IPS DF 19.7 (cell line): ENCODE measurements around the gene COL5A1.

Source experiments
- DNase-seq: peaks from one replicate; pipeline ENCODE4 v3.0.0-alpha.2; 2013; ENCODE audit warnings: low read depth, low spot score

COL5A1 gene

DNA sequence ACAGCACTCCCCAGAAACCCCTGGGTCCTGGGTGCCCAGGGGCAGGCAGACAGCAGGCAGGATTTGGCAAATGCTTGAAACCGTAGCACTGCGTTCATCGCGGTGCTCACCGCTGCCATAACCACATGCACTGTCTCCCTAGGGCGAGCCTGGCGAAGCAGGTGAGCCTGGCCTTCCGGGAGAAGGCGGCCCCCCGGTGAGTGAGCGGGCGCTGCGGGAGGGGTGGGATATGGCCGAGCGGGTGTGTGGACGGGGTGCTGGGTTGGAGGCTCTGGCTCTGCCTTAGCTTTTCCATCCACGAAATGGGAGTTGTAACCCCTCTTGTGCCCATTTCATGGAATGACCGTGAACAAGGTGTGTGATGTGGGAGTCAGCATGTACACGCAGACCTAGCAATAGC, 172.2 kb downstream of the COL5A1 start:
- DNase-seq = no peak

DNA sequence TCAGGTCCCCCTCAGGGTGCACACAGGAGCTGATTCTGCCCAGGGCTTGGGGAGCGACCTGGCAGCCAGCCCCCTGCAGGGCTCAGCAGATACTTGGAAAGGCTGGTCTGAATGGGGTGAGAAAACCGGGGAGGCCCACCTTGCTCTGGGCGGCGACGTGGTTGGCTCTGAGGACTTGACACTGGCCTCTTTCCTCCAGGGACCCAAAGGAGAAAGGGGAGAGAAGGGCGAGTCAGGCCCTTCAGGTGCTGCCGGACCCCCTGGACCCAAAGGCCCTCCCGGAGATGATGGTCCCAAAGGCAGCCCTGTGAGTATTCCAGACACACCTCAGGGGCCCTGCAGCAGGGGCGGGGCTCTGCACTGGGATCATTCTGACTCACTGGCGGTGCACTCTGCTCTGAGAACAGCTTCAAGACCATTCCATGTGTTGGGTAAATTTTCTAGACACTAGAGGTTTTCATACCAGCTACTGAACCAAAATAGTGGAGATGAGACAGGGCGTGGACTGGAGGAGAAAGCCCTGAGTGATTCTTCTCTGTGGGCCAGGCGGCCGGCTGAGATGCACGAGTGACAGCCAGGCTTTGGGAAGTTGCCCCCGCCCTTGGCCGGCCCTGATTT, 173.1 kb downstream of the COL5A1 start:
- DNase-seq = no peak

DNA sequence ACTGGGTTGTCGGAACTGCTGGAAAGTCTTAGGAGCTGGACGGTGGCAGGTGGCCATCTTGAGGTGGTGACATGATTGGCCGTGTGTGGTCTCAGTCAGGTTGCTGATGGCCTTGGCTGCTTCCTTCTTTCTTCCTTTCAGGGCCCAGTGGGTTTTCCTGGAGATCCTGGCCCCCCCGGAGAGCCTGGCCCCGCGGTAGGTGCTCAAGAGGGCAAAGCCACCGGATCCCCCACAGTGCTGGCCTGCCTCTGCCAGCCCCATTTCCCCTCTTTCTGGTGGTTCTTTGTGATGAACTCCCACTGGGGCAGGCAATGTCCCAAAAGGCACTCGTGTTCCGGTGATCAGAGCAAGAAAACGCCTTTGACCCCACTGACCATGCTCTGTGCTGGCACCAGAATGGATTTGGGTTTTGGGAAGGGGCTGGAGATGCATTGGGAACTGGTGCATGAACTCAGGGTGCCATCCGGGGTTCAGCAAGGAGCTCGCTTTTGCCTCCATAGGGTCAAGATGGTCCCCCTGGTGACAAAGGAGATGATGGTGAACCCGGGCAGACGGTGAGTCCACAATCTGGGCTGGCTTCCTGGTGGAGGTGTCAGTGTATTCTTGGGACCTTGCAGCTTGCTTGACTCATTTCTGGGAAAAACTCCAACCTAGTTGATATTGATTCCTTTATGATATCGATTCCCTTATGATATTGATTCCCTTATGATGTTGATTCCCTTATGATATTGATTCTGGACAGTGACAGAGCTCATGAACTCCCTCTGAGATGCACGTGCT, 174.0 kb downstream of the COL5A1 start:
- DNase-seq = no peak

DNA sequence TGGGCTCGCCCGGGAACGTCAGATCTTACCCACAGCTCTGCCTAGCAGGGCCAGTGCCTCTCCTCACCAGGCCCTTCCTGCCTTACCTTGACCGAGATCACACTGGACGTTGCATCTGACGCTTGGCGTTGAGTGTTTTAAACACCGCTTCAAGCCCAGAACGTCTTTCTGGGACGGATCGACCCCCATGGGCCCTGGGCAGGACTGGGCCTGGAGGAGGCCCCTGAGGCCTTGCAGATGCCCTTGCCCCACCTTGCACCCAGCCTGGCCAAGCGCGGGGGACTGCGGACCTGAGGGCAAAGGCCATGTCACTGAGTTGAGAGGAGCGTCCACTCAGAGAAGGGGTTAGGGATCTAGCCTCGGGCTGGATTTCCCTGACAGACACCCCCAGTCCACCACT, 174.7 kb downstream of the COL5A1 start:
- no peak for DNase-seq

DNA sequence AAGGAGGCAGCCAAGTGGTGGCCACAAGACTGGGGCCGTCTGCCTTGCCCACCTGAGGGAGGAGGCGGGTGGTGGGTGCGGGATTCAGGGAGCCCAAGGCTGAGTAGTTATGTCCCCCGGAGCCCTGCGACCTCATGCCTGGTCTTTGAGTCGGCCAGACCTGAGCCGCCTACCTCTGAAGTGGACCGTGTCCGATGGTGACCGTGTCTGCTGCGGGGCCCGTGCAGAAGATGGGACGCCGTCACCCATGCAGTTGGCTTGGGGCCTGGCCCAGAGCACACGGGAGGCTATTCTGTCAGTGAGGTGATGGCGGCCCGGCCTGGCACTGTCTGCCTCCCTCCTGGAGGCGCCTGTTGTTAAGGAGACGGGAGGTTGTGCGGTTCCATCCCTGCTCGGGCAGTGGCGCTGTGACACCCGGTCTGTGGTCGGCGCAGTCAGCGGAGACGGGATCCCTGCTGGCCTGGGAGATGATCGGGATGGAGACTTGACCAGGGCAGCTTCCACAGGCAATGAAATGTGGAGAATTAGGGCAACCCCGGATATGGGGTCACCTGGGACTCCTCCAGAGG, 176.5 kb downstream of the COL5A1 start:
- no peak for DNase-seq

DNA sequence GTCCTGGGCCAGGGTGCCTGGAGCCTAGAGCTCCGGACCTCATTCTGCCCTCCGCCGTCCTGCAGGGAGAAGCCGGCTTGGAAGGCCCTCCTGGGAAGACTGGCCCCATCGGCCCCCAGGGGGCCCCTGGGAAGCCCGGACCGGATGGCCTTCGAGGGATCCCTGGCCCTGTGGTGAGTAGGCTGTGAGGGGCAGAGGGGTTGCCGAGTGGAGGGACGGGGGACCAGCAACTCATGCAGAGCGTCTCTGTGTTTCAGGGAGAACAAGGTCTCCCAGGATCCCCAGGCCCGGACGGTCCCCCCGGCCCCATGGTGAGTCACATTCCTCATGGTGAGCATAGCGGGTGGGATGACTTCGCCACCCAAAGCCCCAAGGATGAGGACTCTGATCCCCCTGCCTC, 177.0 kb downstream of the COL5A1 start:
- no peak for DNase-seq

DNA sequence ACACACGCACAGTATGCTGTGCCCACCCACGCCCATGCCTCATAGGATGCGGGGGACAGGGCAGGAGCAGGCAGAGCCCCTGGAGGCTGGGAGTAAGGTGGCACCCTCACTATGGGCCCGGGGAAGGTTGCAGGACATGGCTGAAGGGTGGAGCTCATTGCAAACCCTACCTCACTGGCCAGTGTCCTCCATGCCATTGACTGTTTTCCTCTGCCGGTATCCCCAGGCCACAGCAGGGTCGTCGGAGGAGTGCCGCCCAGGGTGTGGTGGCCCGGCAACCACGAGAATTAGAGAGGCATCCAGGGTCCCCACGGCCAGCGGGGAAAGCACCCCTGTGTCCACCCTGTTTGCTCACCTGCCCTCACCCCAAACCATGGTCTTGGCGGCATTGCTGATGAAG, 179.3 kb downstream of the COL5A1 start:
- no peak for DNase-seq

DNA sequence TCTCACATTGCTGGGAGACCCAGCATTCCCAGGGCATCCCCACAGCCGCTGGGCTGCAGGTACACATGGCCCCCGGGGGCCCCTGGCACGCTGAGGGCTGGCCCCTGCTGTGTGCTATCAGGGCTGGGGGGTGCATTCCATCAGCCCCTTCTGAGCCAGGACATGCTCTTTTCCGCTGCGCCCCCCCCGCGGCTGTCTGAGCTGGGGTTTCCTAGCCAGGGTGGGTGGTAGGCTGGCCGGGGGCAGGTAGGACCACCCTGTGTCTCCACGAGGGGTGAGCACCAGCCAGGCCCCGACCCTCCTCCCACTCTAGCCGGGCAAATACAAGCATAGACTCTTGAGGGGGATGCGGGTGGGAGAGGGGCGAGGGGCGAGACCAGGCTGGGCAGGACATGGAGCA, 180.9 kb downstream of the COL5A1 start:
- DNase-seq = no peak

DNA sequence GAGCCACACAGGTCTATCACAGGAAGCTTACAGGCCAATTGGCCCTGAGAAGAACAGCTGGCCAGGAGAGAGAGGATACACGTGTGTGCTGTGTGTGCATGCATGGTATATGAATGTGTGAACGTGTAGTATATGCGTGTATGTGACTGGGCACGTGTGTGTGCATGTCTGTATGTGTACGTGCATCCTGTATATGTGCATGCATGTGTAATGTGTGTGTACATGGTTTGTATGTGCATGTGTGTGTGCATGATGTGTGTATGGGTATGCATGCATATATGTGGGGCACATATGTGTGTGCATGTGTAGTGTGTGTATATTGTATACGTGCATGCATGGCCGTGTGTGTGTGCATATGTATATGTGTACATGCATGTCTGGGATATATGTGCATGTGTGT, 182.0 kb downstream of the COL5A1 start:
- no peak for DNase-seq

DNA sequence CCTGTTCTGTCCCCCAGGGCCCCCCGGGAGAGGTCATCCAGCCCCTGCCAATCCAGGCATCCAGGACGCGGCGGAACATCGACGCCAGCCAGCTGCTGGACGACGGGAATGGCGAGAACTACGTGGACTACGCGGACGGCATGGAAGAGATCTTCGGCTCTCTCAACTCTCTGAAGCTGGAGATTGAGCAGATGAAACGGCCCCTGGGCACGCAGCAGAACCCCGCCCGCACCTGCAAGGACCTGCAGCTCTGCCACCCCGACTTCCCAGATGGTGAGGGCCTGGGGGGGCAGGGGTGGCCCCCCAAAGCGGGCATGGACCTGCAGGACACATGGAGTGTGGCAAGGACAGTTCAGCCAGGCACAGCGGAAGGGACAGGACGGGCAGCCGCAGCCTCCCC, 183.0 kb downstream of the COL5A1 start:
- DNase-seq = no peak

DNA sequence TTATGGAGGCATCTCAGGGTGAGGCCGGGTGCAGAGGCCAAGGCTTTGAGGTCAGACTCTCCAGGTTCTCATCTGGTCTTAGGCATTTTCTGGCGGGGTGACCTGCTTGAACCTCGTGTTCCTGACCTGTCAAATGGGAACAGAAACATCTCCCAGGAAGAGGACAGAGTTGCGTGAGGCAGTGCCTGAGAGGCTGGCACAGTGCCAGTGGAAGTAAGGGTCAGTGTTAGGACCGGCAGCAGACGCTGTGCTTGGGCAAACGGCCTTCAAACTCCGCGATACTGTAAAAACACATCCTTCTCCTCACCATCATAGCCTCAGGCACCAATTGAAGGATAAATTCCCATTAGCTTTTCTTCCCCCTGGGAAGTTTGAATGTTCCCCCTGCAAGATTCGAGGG, 183.4 kb downstream of the COL5A1 start:
- DNase-seq = no peak

DNA sequence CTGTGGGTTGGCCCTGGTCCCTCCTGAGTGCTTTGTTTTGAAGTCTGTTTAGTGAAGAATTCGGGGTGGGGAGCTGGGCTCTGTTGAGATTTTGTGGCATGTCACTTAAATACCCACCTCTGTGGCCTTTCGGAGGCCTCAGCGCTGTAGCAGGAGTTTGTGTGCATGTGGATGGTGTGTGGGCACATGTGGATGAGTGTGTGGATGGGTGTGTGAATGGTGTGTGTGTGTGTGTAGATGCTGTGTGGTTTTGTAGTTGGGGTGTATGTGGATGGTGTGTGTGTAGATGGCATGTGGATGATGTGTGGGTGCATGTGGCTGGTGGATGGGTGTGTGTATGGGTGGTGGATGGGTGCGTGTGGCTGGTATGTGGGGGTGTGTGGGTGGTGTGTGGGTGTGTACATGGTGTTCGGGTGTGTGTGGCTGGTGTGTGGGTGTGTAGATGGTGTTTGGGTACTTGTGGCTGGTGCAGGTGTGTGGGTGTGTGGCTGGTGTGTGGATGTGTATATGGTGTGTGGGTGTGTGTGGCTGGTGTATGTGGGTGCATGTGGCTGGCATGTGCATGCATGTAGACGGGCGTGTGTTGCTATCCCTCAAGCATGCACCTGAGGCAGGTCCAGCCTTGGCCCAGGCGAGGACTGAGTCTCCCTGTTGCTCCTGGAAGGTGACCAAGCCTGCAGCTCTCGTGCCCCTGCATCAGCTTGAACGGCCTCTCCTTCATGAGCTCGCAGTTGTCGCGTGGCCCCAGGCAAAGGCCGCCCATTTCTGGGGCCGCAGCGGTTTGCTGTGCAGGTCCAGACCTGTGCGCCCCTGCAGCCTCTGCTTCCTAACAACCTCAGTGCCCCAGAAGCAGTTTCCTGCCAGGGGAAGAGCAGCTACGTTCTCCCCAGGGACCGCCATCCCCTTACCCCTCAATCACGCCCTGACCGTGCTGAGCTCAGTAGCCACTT, 185.0 kb downstream of the COL5A1 start:
- DNase-seq = no peak

DNA sequence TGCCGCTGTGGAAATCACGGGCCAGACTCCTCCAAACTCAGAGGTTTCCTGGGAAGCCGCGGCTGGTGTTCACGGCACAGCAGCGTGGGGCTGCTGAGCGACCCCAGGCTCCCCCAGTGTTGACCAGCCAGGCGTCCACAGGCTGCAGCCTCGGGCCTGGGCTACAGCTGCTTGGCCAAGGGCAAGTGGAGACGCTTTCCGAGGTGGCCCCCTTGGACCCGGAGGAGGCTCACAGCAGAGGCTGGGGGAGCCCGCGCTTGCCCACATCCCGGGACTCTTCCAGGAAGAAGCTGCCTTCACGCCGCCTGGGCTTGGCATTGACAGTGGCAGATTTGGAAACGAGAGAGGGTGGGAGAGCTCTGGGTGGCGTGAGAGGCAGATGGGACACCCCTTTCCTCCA, 186.0 kb downstream of the COL5A1 start:
- DNase-seq = no peak

DNA sequence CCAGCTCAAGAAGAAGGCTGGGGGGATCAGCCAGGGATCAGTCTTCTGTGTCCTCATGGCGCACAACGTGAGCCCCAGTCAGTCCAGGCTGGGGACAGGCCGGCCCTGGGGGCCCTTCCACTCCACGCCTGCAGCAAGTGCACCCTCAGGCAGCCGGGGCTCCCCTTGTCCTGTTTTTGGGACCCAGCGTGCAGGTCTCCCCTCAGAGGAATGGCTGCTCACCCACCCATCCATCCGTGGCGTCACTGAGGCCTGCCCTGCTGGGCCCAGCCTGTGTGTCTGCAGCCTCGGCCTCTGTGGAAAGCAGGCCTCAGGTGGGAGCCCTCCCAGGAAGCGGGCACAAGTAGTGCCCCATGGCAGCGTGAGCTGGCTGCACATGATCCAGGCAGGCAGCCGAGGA, 186.4 kb downstream of the COL5A1 start:
- no peak for DNase-seq

DNA sequence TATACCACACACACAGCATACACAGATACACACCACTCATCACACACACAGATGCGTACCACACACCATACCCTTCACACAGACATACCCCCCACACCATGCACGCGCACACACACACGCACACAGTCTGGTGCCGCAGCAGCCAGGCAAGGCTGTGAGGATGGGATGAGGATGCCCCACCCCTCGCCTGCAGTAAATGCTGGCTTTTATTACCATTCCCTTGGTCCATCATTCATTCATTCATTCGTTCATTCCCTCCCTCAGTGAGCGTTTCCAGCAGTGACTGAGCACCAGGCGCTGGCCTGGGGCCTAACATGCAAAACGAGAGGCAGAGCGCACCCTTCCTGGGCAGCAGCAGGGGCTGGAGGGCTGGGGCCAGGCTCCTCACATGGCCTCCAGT, 187.3 kb downstream of the COL5A1 start:
- DNase-seq = no peak

DNA sequence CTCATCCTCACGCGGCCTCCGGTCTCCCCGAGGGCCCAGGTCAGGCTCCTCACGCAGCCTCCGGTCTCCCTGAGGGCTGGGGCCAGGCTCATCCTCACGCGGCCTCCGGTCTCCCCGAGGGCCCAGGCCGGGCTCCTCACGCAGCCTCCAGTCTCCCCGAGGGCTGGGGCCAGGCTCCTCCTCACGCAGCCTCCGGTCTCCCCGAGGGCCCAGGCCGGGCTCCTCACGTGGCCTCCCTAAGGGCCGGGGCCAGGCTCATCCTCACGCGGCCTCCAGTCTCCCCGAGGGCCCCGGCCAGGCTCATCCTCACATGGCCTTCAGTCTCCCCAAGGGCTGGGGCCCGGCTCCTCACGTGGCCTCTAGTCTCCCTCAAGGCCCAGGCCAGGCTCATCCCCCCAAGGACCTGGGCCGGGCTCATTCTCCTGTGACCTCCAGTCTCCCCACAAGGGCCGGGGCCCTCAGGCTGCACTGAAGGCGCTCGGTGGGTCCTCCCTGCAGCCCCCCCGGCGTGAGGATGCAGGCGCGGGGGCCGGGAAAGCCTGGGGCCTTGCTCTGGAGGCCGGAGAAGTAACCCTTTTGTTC, 187.8 kb downstream of the COL5A1 start:
- no peak for DNase-seq

DNA sequence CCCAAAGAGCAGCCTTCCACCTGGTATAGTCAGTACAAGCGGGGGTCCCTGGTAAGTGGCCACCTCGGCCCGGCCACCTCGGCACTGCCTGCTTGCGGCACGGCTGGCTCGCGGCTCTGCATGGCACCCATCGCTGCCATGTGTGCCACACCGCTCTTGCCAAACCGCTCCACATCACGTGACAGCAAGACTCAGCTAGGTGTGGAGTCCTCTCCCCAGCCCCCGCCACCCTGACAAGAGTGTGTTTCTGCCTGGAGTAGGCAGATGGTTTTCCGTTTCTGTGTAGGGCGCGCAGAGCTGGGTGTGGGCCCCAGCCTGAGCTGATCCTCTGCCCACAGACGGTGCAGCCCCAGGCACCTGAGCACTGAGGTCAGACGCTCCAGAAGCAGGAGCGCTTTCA, 188.5 kb downstream of the COL5A1 start:
- no peak for DNase-seq

DNA sequence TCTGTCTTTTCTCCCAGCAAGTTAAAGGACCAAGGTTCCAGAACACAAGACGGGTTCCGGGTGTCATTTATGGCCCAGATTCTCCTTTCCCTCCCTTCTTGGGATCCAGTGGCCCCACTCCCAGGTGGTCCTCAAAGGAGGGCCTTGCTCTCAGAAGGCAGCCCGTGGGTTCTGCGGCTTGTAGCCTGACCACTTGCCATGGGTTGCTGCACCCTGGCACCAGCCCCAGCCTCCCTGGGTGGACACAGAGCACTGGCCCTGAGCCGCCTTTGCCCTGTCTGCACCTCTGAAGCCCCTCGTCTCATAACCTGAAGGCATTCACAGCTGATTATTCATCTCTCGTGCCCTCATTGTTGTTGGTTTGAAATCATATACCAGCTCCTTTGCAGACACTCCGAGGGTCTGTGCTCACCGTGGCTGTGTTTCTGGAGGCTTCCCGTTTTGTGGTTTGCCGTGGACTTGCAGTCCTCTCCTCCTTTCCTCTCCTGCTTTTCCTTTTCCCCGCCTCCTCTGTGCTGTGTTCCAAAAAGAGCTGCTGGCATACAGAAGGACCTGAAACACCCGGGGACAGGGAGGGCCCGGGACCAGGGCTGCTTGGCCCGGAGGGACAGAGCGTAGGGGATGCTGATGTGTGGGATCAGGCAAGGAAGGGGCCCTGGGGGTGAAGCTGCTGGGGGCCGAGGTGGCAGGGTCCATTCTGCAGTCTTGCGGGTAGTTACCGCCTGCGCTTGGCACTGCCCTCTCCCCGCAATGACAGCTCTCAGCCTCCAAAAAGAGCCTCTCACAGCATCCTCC, 189.5 kb downstream of the COL5A1 start:
- DNase-seq = no peak

DNA sequence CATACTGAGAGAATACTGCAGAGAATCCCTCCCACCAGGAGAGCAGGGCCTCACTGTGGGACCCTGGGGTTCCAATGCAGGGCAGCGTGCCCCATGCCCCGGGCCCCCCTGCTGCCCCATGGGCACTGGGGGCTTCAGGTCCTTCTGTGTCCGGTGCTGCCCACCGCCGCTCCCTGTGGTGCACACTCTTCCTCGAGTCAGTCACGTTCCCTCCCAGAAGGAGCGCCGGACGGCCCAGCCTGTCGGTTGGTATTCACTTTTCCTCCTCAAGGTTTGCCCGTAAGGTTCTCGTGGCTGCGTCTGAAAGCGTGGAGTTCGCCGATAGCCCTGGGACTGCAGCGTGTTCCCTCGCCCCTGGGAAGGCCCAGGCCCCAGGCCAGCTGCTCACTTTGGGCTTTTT, 190.9 kb downstream of the COL5A1 start:
- no peak for DNase-seq

DNA sequence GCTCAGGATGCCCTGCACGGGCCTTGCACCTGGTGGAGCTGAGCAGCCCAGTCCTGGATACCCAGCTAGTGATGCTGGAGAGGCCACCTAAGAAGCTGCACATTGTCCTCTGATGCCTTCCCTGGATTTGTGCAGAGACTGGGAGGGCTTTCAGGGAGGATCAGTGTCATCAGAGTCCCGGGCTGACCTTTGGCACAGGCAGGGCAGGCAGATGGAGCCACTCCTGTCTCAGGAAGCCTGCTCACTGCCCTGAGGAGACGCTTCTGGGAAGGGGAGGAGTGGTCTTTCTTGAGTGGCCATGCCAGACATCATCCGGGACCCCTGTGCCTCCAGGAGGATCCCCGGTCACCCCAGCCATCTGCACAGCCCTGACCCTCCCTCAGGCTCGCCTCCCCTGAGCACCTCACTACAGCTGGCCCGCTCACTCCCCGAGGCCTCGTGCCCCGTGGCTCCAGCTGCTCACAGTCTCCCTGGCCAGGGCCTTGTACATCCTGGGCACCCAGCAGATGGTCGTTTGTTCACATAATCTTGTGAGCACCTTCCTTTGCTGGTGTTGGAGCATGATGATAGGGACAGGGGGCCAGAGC, 191.8 kb downstream of the COL5A1 start:
- DNase-seq = no peak
